Activated naive CD8-positive, alpha-beta T cell treated with anti-CD3 and anti-CD28 coated beads, Interleukin-2, amount 50 U/mL, for 16 hours (primary cell): Measurements from ENCODE around the gene TMOD1.
"Not testable (repeated sequence)": the region's sequence is repeated elsewhere in the genome, so short reads cannot be mapped to it uniquely, and the experiment has no call there.

ENCODE experiments used
- DNase-seq: peaks from one replicate; pipeline ENCODE4 v3.0.0-alpha.2; 2020; ENCODE audit warnings: low read depth, low spot score

Gene TMOD1

GRCh38 chr9:97501177-97501971 is at the start of gene TMOD1:
TMOD1 (plus strand) TSS chr9:97501666; CDS start chr9:97524189, 22,523 bp downstream.
- DNase-seq = no peak

- DNase-seq = not testable (repeated sequence)
Observed at GRCh38 chr9:97453573-97453972, 47.9 kb upstream of the TMOD1 start.

DNA sequence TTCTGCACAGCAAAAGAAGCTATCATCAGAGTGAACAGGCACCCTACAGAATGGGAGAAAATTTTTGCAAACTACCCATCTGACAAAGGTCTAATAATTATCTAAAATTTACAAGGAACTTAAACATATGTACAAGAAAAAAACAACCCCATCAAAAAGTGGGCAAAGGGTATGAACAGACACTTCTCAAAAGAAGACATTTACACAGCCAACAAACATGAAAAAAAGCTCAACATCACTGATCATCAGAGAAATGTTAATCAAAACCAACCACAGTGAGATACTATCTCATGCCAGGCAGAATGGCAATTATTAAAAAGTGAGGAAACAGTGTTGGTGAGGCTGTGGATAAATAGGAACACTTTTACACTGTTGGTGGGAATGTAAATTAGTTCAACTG is 44.6 kb upstream of the TMOD1 start:
- not testable (repeated sequence) for DNase-seq

DNA sequence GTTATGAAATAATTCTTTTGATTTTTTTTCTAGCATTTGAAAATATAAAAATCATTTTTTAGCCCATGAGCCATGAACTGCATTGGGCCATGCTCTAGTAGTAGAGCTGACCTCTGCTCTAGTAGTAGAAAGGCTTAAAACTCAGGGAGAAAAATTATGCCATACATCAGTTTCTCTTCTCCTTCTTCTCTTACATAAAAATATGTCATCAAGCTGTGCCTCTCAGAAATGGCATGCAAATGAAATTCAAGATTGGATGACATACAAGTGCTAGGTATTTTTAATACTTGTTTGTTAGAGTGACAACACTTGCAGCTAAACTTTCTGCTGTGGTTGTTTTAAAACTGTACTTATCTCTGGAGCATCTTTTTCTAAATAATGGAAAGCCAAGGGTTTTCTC is 42.1 kb upstream of the TMOD1 start:
- no peak for DNase-seq

GRCh38 chr9:97462159-97462558 is 39.3 kb upstream of the TMOD1 start:
- DNase-seq = no peak

DNA sequence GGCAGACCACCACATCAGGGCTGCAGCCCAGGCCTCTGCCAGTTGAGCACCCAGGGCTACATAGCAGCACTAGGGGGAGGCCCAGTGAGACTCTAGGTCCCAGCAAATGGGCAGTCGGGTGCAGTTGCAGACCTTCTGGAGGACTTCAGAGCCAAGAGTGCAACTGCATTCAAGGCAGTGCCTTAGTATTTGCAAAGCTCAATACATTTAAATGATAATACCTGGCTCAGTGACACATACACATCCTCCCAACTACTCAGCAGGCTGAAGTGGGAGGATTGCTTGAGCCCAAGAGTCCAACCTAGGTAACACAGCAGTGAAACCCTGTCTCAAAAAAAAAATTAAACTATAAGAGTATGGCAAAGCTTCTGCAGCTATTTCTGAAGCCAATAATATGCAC is 38.6 kb upstream of the TMOD1 start:
- DNase-seq = no peak

DNA sequence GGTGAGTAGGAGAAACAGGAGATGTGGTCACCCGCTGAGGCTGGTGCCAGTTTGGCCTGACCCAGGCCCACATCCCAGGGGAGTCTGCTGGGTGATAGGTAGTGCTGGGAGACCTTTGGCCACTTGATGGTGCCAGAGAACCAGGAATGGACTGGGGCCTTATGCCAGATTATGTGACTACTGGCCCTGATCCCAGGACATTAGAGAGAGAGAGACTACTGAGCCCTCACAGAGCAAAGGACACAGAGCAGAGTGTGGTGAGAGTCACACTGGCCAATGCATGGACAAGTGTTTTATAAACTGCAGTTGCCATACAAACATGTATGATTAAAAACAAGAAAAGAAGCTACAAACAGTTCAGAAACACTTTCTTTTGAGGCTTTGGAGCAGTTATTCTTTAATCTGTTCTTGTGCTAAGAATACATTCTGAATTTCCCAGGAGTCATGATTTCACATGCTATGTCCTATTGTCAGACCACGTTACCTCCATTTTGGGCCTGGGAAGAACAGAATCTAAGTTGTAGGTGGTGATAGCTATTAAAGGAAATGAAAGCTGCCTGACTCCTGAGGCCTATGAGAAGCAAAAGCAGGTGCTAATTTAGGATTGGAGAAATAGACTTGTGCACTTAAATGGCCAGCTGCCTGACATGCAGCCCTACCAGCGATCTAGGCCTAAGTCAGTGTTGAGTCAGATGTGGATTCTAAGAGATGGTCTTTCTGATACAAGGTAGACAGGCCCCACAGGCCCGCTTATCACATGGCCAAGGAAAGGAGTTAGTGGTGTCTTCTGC is 32.6 kb upstream of the TMOD1 start:
- no peak for DNase-seq

DNA sequence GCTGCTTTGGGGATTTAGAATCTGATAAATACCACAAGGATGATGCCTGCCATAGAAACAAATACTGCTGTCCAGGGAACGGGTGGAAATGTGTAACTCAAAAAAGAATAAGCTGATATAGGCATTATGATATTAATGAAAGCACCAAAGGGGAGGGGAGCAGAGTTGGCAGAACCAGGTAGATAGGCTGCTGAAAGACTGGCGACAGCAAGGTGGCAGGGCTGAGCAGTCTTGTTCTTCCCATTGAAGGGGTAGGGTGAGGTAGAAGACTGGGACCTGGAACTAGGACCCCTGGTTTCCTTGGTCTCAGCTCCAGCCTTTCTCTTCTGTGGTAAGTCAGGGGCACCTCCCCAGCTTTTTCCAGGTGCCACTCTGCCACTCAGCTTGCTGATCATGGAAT is 31.4 kb upstream of the TMOD1 start:
- no peak for DNase-seq

DNA sequence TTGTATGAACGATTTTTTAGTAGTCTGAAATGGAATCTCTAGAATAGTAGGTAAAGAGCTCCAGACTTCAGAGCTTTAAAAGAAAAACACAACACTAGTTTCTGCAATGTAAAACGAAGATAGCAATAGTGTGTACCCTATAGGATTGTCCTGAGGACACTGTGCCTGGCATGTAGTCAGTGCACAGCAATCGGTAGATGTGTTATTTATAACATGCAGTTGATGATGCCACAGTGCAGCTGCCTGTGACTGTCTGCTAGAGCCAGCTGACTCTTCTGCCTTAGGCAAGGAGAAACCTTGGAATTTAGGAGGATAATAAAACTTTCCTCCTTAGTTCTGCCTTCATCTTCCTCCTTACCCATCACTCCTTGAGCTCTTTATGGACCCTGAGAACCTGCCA is 27.7 kb upstream of the TMOD1 start:
- DNase-seq = no peak

- DNase-seq = no peak
Observed at GRCh38 chr9:97474372-97474925, 27.0 kb upstream of the TMOD1 start.

GRCh38 chr9:97475059-97475458 is 26.4 kb upstream of the TMOD1 start:
- no peak for DNase-seq

GRCh38 chr9:97478301-97478981 is 23.0 kb upstream of the TMOD1 start:
- DNase-seq = no peak

DNA sequence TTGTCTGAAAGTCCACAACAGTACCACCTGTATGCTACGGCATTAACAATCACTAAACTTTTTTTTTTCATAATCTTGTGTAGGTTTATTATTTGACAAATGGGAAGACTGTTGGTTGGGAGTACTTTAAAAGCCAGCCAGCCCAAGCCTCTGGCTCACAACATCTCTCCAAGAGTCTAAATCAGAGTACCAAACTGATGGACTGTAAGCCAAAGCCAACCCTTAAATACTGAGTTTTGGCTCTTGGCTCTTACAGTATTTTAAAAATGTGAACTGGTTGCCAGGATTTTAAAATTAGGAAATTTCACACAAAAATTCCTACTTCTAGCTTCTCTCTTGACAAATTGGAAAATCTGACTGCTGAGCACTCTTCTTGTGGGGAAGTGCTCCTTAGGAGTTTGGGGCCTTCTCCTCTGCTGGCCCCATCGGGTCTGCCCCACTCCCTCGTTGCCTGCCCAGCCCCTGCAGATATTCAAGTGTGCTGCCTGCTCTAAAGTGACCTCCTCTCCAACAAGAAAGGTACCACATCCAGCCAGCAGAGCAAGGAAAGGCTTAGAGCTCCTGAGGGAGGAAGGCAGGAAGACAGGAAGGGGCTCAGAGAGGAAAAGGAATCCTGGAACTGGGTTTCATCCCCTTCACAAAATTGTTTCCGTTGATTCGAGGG is 21.8 kb upstream of the TMOD1 start:
- no peak for DNase-seq

DNA sequence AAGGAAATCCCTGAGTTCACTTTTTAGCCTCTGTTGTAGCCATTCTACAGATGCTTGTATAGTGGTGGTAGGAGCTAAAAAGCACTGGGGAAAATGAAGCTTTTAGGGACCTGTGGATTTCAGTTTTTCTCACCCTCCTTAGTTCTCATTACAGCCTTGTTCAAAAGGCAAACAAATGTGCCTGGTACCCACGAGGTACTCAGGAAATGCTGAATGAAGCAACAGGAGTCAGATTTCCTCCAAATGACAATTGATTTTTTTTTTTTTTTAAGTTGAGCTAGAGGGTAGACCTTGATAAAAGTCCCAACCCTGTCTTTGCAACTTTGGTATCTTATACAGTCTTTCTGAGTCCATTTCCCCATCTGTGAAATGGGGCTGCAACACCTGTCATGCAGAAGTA is 21.3 kb upstream of the TMOD1 start:
- DNase-seq = no peak

DNA sequence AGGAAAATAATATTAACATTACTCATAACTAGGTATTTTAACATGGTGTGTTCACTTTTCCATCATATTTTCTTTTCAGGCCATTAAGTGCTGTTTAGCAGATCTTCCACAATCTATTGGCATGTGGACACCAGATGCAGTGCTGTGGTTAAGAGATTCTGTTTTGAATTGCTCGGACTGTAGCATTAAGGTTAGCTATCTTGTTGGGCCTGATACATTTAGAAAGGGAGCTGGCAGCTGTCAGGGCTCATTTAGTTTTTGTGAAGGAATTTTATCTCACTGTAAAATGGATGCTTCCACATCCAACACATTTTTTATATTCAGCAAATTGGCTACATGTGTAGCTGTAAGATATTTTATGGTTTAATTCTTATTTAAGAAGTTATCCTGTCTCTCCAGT is 20.7 kb upstream of the TMOD1 start:
- DNase-seq = no peak

DNA sequence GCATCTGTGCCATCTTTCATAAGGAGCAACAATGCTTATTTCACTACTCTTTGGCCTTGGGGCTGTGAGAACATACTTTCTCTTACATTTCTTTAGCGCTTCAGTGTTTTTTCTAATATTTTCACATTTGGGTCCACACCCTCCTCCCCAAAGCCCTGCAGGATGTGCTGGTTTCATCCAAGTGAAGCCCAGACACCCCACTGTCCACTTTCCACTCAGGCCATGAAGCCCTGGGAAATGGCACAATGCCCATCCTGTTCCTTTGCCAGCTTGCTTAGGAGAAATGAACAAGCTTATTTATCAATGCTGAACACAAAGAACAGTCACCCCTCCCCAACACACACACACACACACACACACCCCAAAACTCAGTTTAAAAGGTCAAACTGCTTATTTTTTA is 17.3 kb upstream of the TMOD1 start:
- no peak for DNase-seq

- DNase-seq = no peak
Observed at GRCh38 chr9:97487107-97487506, 14.4 kb upstream of the TMOD1 start.

DNA sequence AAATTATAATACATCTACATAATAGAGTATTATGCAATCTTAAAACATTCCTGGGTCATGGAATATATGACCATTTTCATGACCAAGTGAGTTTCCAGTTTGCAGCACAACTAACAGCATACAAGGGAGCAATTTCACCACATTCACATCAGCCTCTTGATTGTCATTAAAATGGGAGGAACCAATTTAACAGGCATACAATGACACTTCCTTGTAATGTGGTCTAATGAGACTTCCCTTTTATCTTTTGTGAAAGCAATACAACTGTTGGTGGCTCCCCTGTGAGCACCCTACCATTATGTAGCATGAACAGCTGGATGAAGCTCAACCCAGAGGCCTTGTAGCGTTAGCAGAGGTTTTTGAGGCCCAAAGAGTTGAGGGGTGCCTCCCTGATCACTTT is 13.6 kb upstream of the TMOD1 start:
- no peak for DNase-seq

- no peak for DNase-seq
Observed at GRCh38 chr9:97491216-97491999, 10.1 kb upstream of the TMOD1 start.

GRCh38 chr9:97497558-97498375 is 3.7 kb upstream of the TMOD1 start:
- not testable (repeated sequence) for DNase-seq
